H1 (cell line): Measurements from ENCODE around the gene XRN2. TPM values are rescaled to one million over a fixed set of nuclear protein-coding genes. Genes with fewer than 3 reads are reported as not detected.
A peak's percentile ranks its signal among the peaks of the same experiment; 100 is the strongest.

Source experiments
- BRCA1 ChIP-seq: IDR thresholded peaks from 2 replicates; pipeline ENCODE4 v1.6.1; 2012; ENCODE audit warnings: low read depth, low read length, improper control_type of control experiment
- CREB1 ChIP-seq: IDR thresholded peaks from 2 replicates; pipeline ENCODE4 v1.6.1; 2012; ENCODE audit warnings: inconsistent platforms
- EGR1 ChIP-seq: IDR thresholded peaks from 2 replicates; pipeline ENCODE4 v1.6.1; 2011; ENCODE audit warnings: low read depth, low read length, borderline replicate concordance
- GTF2F1 ChIP-seq: IDR thresholded peaks from 2 replicates; pipeline ENCODE4 v1.6.1; 2012; ENCODE audit warnings: low read depth, low read length, improper control_type of control experiment, borderline replicate concordance
- HDAC6 ChIP-seq: IDR thresholded peaks from one replicate; pipeline ENCODE4 v1.7.1; 2012; ENCODE audit warnings: low read depth, mild to moderate bottlenecking, inconsistent platforms, low read length, moderate library complexity
- JUND ChIP-seq: IDR thresholded peaks from 2 replicates; pipeline ENCODE4 v1.6.1; 2011; ENCODE audit warnings: mild to moderate bottlenecking, improper control_type of control experiment, low read length
- POLR2A ChIP-seq, 2 experiments: IDR thresholded peaks; 1 replicate in 1 of 2; 2 replicates in 1 of 2; pipeline ENCODE4 v1.6.1; 2011; ENCODE audit warnings: low read depth in 2 of 2, low read length in 2 of 2, mild to moderate bottlenecking in 2 of 2; ENCODE audit errors: control extremely low read depth in 1 of 2
- SIX5 ChIP-seq: IDR thresholded peaks from 2 replicates; pipeline ENCODE4 v1.6.1; 2011; ENCODE audit warnings: mild to moderate bottlenecking, low read depth, low read length
- SP2 ChIP-seq: IDR thresholded peaks from 2 replicates; pipeline ENCODE4 v1.6.1; 2012; ENCODE audit warnings: mild to moderate bottlenecking, low read length, inconsistent platforms
- YY1 ChIP-seq: IDR thresholded peaks from 2 replicates; pipeline ENCODE4 v1.6.1; 2011; ENCODE audit warnings: low read depth, mild to moderate bottlenecking, low read length
- polyA plus RNA-seq, 7 experiments: library from polyadenylated mRNA; depleted of rRNA in 3 of 7; stranded (reverse) in 5 of 7; unstranded in 2 of 7; fragments of >200 nt in 5 of 7; fragments of 200-250 nt in 2 of 7; gene quantifications; 1 replicate in 5 of 7; 2 replicates in 1 of 7; 4 replicates in 1 of 7; pipeline versions ENCODE4 v1.2.1 to v1.2.3, GENCODE V29; 2011 to 2013; ENCODE audit warnings: missing spikeins in 2 of 7, mixed read lengths in 2 of 7
- total RNA-seq: library from RNA; stranded (reverse); fragmentation: NEBNext Ultra II Directional; extraction: Animal tissue kit (Norgen Biotek cat#: 25700); gene quantifications from 2 replicates; pipeline ENCODE4 v1.2.1, GENCODE V29; 2021
- TF ChIP-seq, protein P1 (sequence below): fragments of 300-600 bp; sonication (generic); IDR thresholded peaks from 2 replicates; pipeline ENCODE4 v1.7.1; 2012; ENCODE audit warnings: low read length, moderate library complexity, mild to moderate bottlenecking, inconsistent platforms; ENCODE audit not compliant: insufficient replicate concordance

Gene XRN2
- total and polyA plus RNA-seq, 2 of the 8 experiments (the other 6 are each of a cell fraction or from before 2014, with no cell fraction given): 60.3 to 139 TPM

- TF ChIP-seq HDAC6: no peak
- no peak for TF ChIP-seq EGR1
- TF ChIP-seq, protein P1, sequence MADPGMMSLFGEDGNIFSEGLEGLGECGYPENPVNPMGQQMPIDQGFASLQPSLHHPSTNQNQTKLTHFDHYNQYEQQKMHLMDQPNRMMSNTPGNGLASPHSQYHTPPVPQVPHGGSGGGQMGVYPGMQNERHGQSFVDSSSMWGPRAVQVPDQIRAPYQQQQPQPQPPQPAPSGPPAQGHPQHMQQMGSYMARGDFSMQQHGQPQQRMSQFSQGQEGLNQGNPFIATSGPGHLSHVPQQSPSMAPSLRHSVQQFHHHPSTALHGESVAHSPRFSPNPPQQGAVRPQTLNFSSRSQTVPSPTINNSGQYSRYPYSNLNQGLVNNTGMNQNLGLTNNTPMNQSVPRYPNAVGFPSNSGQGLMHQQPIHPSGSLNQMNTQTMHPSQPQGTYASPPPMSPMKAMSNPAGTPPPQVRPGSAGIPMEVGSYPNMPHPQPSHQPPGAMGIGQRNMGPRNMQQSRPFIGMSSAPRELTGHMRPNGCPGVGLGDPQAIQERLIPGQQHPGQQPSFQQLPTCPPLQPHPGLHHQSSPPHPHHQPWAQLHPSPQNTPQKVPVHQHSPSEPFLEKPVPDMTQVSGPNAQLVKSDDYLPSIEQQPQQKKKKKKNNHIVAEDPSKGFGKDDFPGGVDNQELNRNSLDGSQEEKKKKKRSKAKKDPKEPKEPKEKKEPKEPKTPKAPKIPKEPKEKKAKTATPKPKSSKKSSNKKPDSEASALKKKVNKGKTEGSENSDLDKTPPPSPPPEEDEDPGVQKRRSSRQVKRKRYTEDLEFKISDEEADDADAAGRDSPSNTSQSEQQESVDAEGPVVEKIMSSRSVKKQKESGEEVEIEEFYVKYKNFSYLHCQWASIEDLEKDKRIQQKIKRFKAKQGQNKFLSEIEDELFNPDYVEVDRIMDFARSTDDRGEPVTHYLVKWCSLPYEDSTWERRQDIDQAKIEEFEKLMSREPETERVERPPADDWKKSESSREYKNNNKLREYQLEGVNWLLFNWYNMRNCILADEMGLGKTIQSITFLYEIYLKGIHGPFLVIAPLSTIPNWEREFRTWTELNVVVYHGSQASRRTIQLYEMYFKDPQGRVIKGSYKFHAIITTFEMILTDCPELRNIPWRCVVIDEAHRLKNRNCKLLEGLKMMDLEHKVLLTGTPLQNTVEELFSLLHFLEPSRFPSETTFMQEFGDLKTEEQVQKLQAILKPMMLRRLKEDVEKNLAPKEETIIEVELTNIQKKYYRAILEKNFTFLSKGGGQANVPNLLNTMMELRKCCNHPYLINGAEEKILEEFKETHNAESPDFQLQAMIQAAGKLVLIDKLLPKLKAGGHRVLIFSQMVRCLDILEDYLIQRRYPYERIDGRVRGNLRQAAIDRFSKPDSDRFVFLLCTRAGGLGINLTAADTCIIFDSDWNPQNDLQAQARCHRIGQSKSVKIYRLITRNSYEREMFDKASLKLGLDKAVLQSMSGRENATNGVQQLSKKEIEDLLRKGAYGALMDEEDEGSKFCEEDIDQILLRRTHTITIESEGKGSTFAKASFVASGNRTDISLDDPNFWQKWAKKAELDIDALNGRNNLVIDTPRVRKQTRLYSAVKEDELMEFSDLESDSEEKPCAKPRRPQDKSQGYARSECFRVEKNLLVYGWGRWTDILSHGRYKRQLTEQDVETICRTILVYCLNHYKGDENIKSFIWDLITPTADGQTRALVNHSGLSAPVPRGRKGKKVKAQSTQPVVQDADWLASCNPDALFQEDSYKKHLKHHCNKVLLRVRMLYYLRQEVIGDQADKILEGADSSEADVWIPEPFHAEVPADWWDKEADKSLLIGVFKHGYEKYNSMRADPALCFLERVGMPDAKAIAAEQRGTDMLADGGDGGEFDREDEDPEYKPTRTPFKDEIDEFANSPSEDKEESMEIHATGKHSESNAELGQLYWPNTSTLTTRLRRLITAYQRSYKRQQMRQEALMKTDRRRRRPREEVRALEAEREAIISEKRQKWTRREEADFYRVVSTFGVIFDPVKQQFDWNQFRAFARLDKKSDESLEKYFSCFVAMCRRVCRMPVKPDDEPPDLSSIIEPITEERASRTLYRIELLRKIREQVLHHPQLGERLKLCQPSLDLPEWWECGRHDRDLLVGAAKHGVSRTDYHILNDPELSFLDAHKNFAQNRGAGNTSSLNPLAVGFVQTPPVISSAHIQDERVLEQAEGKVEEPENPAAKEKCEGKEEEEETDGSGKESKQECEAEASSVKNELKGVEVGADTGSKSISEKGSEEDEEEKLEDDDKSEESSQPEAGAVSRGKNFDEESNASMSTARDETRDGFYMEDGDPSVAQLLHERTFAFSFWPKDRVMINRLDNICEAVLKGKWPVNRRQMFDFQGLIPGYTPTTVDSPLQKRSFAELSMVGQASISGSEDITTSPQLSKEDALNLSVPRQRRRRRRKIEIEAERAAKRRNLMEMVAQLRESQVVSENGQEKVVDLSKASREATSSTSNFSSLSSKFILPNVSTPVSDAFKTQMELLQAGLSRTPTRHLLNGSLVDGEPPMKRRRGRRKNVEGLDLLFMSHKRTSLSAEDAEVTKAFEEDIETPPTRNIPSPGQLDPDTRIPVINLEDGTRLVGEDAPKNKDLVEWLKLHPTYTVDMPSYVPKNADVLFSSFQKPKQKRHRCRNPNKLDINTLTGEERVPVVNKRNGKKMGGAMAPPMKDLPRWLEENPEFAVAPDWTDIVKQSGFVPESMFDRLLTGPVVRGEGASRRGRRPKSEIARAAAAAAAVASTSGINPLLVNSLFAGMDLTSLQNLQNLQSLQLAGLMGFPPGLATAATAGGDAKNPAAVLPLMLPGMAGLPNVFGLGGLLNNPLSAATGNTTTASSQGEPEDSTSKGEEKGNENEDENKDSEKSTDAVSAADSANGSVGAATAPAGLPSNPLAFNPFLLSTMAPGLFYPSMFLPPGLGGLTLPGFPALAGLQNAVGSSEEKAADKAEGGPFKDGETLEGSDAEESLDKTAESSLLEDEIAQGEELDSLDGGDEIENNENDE: no peak
- no peak for TF ChIP-seq BRCA1
- peak; percentile 73; the same call in 1 of the 2 replicates for TF ChIP-seq GTF2F1
- TF ChIP-seq CREB1: peak; percentile 91
- peak; percentile 85; the same call in 1 of the 2 replicates for TF ChIP-seq JUND
- TF ChIP-seq YY1: peak; percentile 74
- no peak for TF ChIP-seq SP2
- no peak for TF ChIP-seq SIX5
- peak; percentile 93 to 95 for TF ChIP-seq POLR2A (IDR thresholded peaks at IDR 0.05; ENCODE audit: control extremely low read depth in 1 of 2, low read depth in 2 of 2, low read length in 2 of 2)
Measured at GRCh38 chr20:21303061-21303871, at the start of gene XRN2 (continued).
